ENCODE measurements around the gene DDX39B. TPM values are rescaled to one million over a fixed set of nuclear protein-coding genes. Genes with fewer than 3 reads are reported as not detected.
A peak's percentile ranks its signal among the peaks of the same experiment; 100 is the strongest.
"Not testable (repeated sequence)": the region's sequence is repeated elsewhere in the genome, so short reads cannot be mapped to it uniquely, and the experiment has no call there.

The DDX39B gene
- total RNA-seq, 2 experiments from 2014 or later = 568 to 572 TPM

DNA sequence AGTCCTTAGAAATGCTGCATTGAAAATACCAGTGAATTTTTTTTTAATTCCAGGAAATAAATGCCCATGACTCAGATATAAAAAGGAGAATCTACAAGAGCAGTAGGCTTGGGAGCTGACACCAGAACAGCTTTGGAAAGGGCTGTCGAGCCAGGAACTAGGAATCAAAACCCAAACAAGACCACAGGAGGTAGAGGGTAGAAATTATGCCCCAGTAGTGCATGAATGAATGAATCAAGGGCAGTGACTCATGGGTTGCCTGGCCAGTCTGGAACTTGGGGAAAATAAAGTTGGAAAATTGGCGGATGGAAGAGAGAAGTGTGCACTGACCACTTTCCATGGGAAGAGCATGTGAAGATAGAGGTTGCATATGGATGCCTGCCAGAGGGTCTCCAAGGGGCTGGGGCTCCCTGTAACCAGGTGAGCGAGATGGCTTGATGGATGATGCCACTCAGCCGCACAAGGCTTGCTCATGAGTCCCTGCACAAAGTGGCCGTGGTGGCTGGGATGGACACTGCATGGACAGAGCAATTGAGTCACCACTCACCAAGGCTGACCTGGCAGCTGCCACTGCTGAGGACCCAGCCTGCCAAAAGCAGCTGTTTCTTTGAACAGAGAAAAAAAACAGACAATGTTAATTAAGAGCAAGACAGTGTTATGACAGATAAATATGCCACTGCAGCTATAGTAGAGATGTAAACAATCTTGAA, 28.2 kb downstream of the DDX39B start:
- ATAC-seq (no peak), DNase-seq (no peak)
- Mint-ChIP-seq H3K4me3 (no peak overlapping the region), H3K4me1 (ENCODE audit: low read depth) (no peaks in the 10 kb centered on the region), H3K27ac (no peak overlapping the region), H3K36me3 (ENCODE audit: low read depth) (peaks cover 20% of the 10 kb centered on the region), H3K27me3 (peaks cover 8% of the 10 kb centered on the region), H3K9me3 (no peaks in the 10 kb centered on the region)
- CTCF ChIA-PET = no interaction called here
- TF ChIP-seq, protein P1, sequence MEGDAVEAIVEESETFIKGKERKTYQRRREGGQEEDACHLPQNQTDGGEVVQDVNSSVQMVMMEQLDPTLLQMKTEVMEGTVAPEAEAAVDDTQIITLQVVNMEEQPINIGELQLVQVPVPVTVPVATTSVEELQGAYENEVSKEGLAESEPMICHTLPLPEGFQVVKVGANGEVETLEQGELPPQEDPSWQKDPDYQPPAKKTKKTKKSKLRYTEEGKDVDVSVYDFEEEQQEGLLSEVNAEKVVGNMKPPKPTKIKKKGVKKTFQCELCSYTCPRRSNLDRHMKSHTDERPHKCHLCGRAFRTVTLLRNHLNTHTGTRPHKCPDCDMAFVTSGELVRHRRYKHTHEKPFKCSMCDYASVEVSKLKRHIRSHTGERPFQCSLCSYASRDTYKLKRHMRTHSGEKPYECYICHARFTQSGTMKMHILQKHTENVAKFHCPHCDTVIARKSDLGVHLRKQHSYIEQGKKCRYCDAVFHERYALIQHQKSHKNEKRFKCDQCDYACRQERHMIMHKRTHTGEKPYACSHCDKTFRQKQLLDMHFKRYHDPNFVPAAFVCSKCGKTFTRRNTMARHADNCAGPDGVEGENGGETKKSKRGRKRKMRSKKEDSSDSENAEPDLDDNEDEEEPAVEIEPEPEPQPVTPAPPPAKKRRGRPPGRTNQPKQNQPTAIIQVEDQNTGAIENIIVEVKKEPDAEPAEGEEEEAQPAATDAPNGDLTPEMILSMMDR (IDR thresholded peaks at IDR 0.05) = no peak
- POLR2A ChIA-PET = interaction anchor here (0.9 to 1.0 kb wide), 2 partner anchors 18 to 25 kb away, joined by 3 to 4 read pairs; no protein-coding TSS in a partner anchor
- intact Hi-C loops (cut with micrococcal nuclease) = no loop called here

DNA sequence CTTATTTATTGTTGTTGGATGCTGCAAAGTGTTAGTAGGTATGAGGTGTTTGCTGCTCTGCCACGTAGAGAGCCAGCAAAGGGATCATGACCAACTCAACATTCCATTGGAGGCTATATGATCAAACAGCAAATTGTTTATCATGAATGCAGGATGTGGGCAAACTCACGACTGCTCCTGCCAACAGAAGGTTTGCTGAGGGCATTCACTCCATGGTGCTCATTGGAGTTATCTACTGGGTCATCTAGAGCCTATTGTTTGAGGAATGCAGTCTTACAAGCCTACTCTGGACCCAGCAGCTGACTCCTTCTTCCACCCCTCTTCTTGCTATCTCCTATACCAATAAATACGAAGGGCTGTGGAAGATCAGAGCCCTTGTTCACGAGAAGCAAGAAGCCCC, 31.8 kb downstream of the DDX39B start:
- CTCF ChIA-PET = no interaction called here
- ATAC-seq (no peak), DNase-seq (no peak)
- Mint-ChIP-seq H3K36me3 (ENCODE audit: low read depth) (peaks cover 41% of the 10 kb centered on the region), H3K27me3 (peaks cover 2% of the 10 kb centered on the region), H3K27ac (no peak overlapping the region), H3K9me3 (no peaks in the 10 kb centered on the region), H3K4me3 (no peak overlapping the region), H3K4me1 (ENCODE audit: low read depth) (peaks cover 1% of the 10 kb centered on the region)
- POLR2A ChIA-PET = no interaction called here
- intact Hi-C loops (cut with micrococcal nuclease) = no loop called here
- TF ChIP-seq, protein P1 (IDR thresholded peaks at IDR 0.05) = no peak

DNA sequence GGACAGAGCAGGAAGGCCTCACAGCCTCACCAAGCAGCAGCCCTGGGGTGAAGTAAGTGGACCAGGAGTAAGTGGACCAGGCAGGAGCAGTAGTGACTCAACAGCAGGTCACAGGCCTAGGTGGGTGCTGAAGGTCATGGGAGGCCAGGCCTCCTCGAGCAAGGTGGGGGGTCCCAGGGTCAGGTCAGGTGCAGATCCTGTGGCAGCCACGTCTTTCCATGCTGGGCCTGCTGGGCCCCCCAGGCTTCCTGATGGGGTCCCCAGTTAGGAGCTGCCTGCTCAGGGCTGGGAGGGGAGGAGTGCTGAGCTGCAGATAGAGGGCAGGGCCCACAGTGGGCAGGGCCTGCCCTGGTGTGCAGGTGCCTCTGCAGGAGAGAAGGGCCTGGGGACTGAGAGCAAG, 32.8 kb downstream of the DDX39B start:
- POLR2A ChIA-PET; ATAC-seq; H3K4me3 Mint-ChIP-seq; H3K9me3 Mint-ChIP-seq; intact Hi-C loops (cut with micrococcal nuclease); CTCF ChIA-PET; H3K4me1 Mint-ChIP-seq (ENCODE audit: low read depth); H3K27me3 Mint-ChIP-seq; H3K27ac Mint-ChIP-seq; DNase-seq: not testable (repeated sequence)
- peaks cover 42% of the 10 kb centered on the region for H3K36me3 Mint-ChIP-seq (ENCODE audit: low read depth)

DNA sequence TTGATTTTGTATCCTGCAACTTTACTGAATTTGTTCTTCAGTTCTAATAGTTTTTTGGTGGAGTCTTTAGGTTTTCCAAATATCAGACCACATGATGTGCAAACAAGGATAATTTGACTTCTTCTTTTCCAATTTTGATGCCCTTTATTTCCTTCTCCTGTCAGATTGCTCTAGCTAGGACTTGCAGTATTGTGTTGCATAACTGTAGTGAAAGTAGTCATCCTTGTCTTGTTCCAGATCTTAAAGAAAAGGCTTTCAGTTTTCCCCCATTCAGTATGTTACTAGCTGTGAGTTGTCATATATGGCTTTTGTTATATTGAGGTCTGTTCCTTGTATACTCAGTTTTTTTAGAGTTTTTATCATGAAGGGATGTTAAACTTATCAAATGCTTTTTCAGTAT, 39.2 kb downstream of the DDX39B start:
- TF ChIP-seq, protein P1 (IDR thresholded peaks at IDR 0.05) = no peak
- Mint-ChIP-seq H3K27ac (no peak overlapping the region), H3K36me3 (ENCODE audit: low read depth) (peaks cover 22% of the 10 kb centered on the region), H3K9me3 (no peaks in the 10 kb centered on the region), H3K4me1 (ENCODE audit: low read depth) (peaks cover 47% of the 10 kb centered on the region), H3K27me3 (no peaks in the 10 kb centered on the region), H3K4me3 (no peak overlapping the region)
- DNase-seq (no peak), ATAC-seq (no peak)
- ChIA-PET CTCF (interaction anchor here (0.8 kb wide), 1 partner anchor 96 kb away, joined by 3 read pairs; no protein-coding TSS in a partner anchor), POLR2A (interaction anchor here (1.4 kb wide), 1 partner anchor 31 kb away, joined by 4 read pairs; no protein-coding TSS in a partner anchor)
- intact Hi-C loops (cut with micrococcal nuclease) = no loop called here

DNA sequence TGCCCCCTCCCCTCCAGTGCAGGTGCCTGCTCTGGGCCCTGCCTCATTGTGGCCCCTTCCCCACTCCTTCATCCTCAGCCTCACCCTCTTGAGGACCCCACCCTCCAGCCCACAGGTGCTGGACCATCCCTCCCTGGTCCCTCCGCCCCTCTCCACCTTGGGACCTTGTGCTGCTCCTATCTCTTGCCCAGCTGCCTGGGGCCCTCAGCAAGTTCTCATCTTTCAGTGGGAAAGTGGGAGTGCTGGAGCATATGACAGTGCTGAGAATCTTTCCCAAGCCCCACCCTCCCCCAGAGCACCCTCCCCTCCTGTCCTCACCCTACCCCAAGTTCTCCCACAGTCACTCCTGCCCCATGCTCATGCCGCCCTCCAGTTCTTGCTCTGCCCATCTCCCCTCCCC, 42.2 kb downstream of the DDX39B start:
- DNase-seq; H3K9me3 Mint-ChIP-seq; ATAC-seq; intact Hi-C loops (cut with micrococcal nuclease); CTCF ChIA-PET; H3K27me3 Mint-ChIP-seq; H3K36me3 Mint-ChIP-seq (ENCODE audit: low read depth); H3K27ac Mint-ChIP-seq; POLR2A ChIA-PET: not testable (repeated sequence)
- Mint-ChIP-seq H3K4me3 (peak overlapping the region; percentile 73), H3K4me1 (ENCODE audit: low read depth) (peaks cover 63% of the 10 kb centered on the region)

- H3K36me3 Mint-ChIP-seq (ENCODE audit: low read depth) = peaks cover 7% of the 10 kb centered on the region
- ChIA-PET CTCF (interaction anchor here (1.4 to 2.0 kb wide), 2 partner anchors 53 to 155 kb away, joined by 4 to 6 read pairs; no protein-coding TSS in a partner anchor), POLR2A (interaction anchor here (0.6 to 2.8 kb wide), 6 partner anchors 29 to 190 kb away, joined by 3 to 24 read pairs (median 4); partner anchors contain the start of genes ATP6V1G2, DDX39B and MICA)
- H3K4me3 Mint-ChIP-seq = peak overlapping the region; percentile 73
- H3K27ac Mint-ChIP-seq = no peak overlapping the region
- DNase-seq = no peak
- TF ChIP-seq, protein P1 (IDR thresholded peaks at IDR 0.05) = no peak
- no peaks in the 10 kb centered on the region for H3K9me3 Mint-ChIP-seq
- intact Hi-C loops (cut with micrococcal nuclease) = no loop called here
- H3K27me3 Mint-ChIP-seq = no peaks in the 10 kb centered on the region
- no peak for ATAC-seq
- peaks cover 61% of the 10 kb centered on the region for H3K4me1 Mint-ChIP-seq (ENCODE audit: low read depth)
Observed at GRCh38 chr6:31498748-31499147, 43.1 kb downstream of the DDX39B start.

Data from activated CD8-positive, alpha-beta T cell treated with anti-CD3 and anti-CD28 coated beads for 36 hours (primary cell).